IPS DF 4.7 (cell line): ENCODE data around the gene CAPN5.

Experiments used
- DNase-seq: peaks from one replicate; pipeline ENCODE4 v3.0.0-alpha.2; 2013; ENCODE audit warnings: low spot score; ENCODE audit errors: extremely low read depth

CAPN5 gene

DNA sequence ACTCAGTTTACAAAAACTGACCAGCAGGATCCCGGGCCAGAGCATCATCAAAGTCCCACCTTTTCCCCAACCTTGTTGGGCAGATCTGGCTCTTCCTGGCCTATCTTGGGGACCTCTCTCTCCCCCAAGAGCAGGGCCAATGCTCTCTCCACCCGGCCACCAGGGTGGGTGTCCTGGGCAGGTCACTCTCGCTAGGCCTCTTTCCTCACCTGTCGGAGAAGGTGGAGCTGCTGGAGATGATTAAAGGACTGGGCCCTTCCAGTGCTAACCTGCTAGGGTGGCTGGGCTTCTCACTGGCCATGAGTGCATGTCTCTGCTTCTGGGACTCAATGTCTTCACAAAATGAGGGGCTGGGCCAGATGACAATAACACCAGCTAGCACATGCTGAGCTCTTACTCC lies 2.9 kb upstream of the CAPN5 start:
- no peak for DNase-seq

DNA sequence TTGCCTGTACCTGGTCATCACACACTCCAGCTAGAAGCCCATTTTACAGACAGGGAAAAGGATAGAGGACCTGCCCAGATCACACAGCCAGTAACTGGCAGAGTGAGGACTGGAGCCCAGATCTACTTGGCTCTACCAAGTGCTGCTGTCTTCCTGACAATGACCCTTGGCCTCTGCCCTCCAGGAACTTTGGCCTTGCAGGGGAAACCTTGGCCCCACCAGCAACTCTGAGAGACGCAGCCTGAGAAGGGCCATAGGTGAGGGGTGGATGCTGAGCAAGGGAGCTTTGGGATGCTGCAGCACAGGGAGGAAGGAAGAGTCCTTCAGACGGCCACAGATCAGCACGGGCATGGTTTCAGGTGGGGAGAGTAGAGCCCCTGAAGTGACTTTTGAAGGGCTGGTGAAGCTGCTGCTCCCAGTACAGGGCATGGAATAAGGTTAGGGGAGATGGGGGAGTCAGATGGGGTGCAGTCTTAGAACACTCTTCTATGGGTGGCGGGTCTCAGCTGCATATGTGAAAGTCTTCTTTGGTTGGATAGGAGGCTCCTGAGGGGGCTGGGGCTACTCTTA lies 2.0 kb upstream of the CAPN5 start:
- DNase-seq = no peak

- DNase-seq = no peak
Observed at GRCh38 chr11:77065878-77066228, 918 bp upstream of the CAPN5 start.

- DNase-seq = no peak
Observed at GRCh38 chr11:77067861-77068443, 1.2 kb downstream of the CAPN5 start.

- DNase-seq = no peak
Observed at GRCh38 chr11:77068457-77069335, 1.9 kb downstream of the CAPN5 start.

- DNase-seq = no peak
Observed at GRCh38 chr11:77069336-77069968, 2.7 kb downstream of the CAPN5 start.

DNA sequence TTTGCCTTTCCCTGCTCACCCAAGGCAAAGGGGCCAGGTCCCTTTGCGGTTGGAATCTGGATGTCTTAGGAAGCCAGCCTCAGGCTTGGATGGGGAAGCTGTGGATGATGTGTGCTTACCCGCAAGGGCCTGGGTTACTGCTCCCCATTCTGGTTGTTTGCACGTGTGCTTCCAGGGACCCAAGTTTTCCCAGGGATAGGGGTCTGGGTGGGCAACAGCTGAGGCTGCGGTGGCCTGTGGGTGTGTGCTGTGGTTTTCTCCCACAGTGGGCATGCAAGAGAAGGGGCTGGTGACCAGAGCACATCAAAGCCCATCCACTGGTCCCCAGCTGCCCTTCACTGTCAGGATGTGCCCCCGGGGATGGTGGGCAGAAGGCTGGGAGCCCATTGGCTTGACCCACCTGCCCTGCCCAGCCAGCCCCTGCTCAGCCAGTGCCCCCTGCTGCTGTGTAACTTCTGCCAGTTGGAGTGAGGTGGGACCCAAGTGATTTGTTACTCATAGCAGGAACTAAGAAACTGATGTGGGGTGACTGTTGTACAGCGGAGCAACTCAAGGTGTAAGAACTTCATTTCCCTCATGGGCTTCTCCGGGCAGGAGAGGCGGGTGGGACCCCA lies 3.3 kb downstream of the CAPN5 start:
- DNase-seq = no peak

GRCh38 chr11:77071077-77071476 lies 4.3 kb downstream of the CAPN5 start:
- no peak for DNase-seq

DNA sequence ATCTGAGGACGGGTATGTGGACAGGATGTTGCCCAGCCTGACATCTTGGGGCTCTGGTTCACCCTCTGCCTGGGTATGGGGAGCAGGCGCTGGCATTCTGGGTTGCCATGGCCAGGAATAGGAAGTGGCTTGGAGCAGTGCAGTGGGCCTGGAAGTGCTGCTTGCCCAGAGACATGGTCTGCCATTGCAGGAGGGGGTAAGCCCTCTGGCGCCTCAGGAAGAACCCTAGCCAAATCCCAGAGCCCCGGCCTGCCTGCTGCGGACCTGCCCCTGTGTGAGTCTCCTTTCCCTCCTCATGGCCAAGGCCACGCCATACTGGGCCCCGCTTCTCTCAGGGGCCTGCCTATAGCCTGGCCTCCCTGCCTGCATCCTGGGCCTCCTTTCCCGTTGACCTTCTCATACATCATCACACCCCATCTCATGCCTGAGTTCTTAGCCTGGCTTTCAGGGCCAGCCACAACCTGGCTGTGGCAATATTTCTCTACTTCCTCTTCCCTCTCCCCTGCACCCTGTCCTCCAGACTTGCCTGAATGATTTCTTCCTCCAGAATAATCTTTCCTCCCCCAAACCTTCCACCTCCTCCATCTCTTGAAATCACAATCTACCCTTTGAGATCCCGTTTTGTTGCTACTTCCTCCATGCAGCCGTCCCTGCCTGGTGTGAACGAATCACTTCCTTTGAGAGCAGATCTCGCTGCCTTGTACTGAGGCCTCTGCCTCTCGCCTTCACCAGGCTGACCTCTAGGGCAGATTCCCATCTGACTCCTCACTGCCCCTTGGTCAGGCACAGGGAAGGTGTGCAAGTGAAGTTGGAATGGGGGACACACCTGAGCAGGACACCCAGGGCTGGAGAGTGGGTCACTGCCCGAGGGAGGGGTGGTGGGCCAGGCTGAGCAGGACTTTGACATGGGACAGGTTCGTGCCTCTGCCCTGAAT lies 5.2 kb downstream of the CAPN5 start:
- no peak for DNase-seq

- DNase-seq = no peak
Observed at GRCh38 chr11:77072851-77073327, 6.1 kb downstream of the CAPN5 start.

- DNase-seq = no peak
Observed at GRCh38 chr11:77073328-77074001, 6.7 kb downstream of the CAPN5 start.

- DNase-seq = no peak
Observed at GRCh38 chr11:77074205-77074604, 7.4 kb downstream of the CAPN5 start.

DNA sequence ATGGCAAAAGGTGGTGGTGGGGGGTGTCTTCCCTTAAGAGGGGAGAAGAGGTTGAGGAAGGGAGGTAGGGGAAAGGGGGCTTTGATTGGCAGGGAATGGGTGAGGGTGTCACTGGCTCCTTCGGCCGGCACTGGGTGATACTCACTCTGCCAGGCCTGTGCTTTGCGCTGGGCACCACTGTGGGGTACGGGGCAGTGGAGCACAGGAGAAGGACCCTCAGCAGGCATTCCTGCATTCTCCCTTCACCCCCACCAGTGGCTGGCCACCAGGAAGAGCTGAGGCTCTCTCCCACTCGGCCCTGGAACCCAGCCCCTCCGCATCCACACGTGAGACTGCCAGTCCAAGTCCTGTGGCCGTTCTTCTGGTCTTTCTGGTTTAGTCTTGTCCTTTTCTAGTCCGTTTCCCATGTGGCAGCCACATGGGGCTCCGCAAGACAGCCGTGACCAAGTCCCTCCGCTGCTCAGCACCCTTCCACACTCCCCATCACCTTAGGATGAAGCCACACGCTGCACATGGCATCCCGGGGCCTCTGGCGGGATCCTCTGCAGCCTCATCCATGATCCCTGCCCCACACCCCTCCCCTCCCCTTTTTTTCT lies 8.0 kb downstream of the CAPN5 start:
- no peak for DNase-seq

DNA sequence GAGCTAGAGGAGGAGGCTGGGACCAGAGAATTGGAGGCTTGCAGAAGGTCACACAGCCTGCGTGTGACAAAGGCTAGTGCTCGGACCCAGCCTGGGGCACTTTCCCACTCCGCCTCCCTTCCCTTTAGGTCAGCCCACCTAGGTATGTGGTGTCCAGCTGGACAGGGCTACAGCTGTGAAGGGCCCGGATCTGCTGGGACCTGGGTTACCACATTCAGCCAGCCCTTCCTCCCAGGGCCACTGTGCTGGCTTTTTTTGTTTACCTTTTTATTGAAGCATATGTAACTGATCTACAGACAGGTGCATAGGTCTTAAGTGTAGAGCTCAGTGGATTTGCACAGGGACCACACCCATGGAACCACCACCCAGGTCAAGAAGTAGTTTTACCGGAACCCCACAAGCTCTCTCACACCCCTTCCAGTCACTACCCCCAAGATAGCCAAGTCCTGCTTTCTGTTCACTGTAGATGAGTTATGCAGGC lies 8.7 kb downstream of the CAPN5 start:
- DNase-seq = no peak

DNA sequence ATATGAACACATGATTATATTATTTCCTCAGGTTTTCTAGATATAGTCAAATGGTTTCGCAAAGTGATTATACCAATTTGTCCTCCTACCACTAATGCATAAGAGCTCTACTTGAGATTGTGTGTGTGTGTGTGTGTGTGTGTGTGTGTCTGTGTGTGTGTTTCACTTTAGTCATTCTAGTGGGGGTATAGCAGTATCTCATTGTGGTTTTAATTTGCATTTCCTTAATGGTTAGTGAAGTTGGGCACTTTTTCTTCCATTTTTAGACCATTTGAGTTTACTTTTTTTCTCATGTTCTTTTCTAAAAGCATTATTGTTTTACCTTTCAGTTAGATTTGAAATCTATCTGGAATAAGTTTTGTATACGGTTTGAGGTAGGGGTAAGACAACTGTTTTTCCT lies 12.9 kb downstream of the CAPN5 start:
- no peak for DNase-seq

DNA sequence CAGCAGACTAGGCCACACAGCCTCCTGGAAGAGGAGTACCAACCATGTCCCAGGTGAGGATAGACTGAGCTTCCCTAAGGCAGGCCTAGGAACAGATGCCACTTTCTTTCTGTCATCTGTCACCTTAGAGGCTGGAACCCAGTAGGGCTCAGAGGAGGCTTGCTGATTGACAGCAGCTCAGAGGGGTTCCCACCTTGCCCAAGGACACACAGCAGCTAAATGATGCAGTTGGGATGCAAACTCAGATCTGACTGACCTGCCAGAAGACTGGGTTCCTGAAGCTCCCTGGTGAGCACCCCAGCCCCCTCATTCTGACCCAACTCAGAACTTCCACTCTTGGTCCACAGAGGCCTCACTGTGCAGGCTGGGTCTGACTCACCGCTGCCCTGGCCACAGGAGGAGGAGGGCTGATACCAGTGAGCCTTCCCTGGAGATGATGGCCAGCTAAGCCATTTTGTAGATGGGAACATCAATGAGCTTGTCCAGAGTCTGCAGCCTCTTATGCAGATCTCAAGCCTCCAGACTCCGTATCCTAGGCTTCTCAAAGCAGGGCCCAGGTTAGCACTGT lies 14.0 kb downstream of the CAPN5 start:
- DNase-seq = no peak

DNA sequence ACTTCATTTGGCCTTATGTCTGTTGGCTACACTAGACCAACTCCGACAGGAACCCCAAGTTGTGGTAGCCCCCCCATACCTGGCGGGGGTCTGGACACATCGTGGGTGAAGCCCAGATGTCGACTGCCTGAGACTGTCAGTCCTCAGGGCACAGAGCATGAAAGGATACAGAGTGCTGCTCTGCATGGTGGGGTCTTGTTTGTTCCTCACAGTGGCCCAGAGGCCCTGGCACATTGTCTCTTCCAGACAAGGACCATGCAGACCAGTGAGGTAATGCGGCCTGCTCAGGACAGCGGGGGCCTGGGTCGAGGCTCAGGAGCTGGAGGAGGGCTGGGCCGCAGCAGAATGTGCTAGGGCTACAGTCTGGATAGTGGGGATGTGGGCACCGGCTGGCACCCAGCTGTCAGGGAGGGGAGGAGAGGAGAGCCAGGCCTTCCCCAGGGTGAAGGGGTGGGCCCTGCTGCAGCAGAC lies 14.6 kb downstream of the CAPN5 start:
- no peak for DNase-seq

DNA sequence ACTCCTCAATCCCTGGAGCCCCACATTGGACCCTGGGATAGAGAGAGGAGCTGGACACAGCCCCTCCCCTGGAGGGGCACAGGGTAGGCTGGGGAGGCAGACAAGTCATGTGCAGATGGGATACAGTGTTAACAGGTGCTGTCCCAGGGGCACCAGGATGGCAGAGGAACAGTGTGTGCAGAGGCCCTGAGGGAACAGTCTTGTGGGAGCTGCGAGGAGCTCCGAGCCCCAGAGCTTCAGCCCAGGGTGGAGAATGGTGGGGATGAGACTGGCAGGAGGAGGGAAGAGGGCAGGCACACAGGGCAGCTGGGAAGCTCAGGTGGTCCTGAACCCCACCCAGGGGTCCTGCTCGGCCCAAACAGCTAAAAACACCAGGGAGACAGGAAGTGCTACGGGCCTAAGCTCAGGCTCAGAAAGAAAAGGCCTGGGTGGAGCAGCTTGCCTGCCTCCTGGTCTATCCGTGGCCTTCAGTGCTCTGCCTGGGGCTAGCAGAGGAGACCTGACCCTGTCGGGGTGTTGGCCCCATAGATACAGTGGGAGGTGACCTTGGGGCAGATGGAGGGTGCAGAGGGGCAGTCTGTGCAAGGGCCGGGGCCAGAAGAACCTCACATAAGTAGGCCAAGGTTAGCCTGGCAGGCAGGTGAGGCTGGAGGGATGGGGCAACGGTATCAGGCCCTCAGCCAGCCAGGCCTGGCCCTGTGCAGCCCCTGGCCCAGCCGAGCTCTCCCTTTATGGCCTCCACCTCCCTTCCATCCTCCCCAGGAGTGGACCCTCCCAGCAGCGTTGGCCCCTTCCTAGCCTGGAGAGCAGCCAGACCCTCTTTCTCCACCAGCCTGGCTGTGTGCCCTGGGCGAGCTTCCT lies 15.4 kb downstream of the CAPN5 start:
- DNase-seq = no peak
